Skin epidermis (tissue), 12 donors: ENCODE results near the gene PACRG.
"Not testable (repeated sequence)": the region's sequence is repeated elsewhere in the genome, so short reads cannot be mapped to it uniquely, and the experiment has no call there.

Experiments
- H3K27ac ChIP-seq, 21 experiments: fragments of 200-600 bp; sonication (generic) in 11 of 21; one replicate each; pipeline ENCODE4 v1.5.0; 2020; ENCODE audit warnings: mild to moderate bottlenecking in 3 of 21, inconsistent platforms in 2 of 21, moderate library complexity in 2 of 21
- H3K4me3 ChIP-seq, 7 experiments: fragments of 200-600 bp; sonication (generic) in 2 of 7; one replicate each; pipeline ENCODE4 v1.5.0; 2020; ENCODE audit warnings: inconsistent platforms in 2 of 7, mild to moderate bottlenecking in 2 of 7, moderate library complexity in 1 of 7

The PACRG gene

GRCh38 chr6:163310973-163311383 lies 583.2 kb downstream of the PACRG start:
- H3K27ac ChIP-seq, result no peak overlapping the region
- H3K4me3 ChIP-seq, result no peak overlapping the region

- H3K4me3 ChIP-seq, result no peak overlapping the region
- no peak overlapping the region for H3K27ac ChIP-seq
These were observed 584.1 kb downstream of the PACRG start for GRCh38 chr6:163311830-163312229.

- Histone ChIP-seq H3K27ac (no peak overlapping the region), H3K4me3 (no peak overlapping the region)
These were observed 585.8 kb downstream of the PACRG start for GRCh38 chr6:163313566-163313965.

- H3K4me3 ChIP-seq, result no peak overlapping the region
- H3K27ac ChIP-seq, result no peak overlapping the region
These were observed 586.2 kb downstream of the PACRG start for GRCh38 chr6:163313981-163314380.

GRCh38 chr6:163314791-163315470 lies 587.2 kb downstream of the PACRG start:
- no peak overlapping the region for H3K4me3 ChIP-seq
- H3K27ac ChIP-seq, result no peak overlapping the region

- not testable (repeated sequence) for H3K27ac ChIP-seq, H3K4me3 ChIP-seq
These were observed 589.2 kb downstream of the PACRG start for GRCh38 chr6:163316866-163317495.

GRCh38 chr6:163318071-163318786 lies 590.5 kb downstream of the PACRG start:
- Histone ChIP-seq H3K27ac (no peak overlapping the region), H3K4me3 (no peak overlapping the region)

GRCh38 chr6:163319609-163320366 lies 592.0 kb downstream of the PACRG start:
- Histone ChIP-seq H3K4me3 (no peak overlapping the region), H3K27ac (no peak overlapping the region)

- no peak overlapping the region for H3K4me3 ChIP-seq
- H3K27ac ChIP-seq, result no peak overlapping the region
These were observed 592.6 kb downstream of the PACRG start for GRCh38 chr6:163320402-163320801.

- Histone ChIP-seq H3K4me3 (no peak overlapping the region), H3K27ac (no peak overlapping the region)
These were observed 593.0 kb downstream of the PACRG start for GRCh38 chr6:163320804-163321203.

- Histone ChIP-seq H3K4me3 (no peak overlapping the region), H3K27ac (no peak overlapping the region)
These were observed 593.9 kb downstream of the PACRG start for GRCh38 chr6:163321717-163322116.

GRCh38 chr6:163323274-163323673 lies 595.5 kb downstream of the PACRG start:
- Histone ChIP-seq H3K4me3 (no peak overlapping the region), H3K27ac (no peak overlapping the region)

GRCh38 chr6:163323705-163324104 lies 595.9 kb downstream of the PACRG start:
- Histone ChIP-seq H3K4me3 (no peak overlapping the region), H3K27ac (no peak overlapping the region)

GRCh38 chr6:163324326-163324687 lies 596.5 kb downstream of the PACRG start:
- Histone ChIP-seq H3K4me3 (no peak overlapping the region), H3K27ac (peak overlapping the region in 2 of 21 experiments; percentile 44 to 55)

GRCh38 chr6:163324688-163325389 lies 597.1 kb downstream of the PACRG start:
- no peak overlapping the region for H3K4me3 ChIP-seq
- peak overlapping the region in 8 of 21 experiments; percentile 5 to 65 (median 28) for H3K27ac ChIP-seq

GRCh38 chr6:163325390-163325784 lies 597.6 kb downstream of the PACRG start:
- Histone ChIP-seq H3K4me3 (no peak overlapping the region), H3K27ac (peak overlapping the region in 6 of 21 experiments; percentile 5 to 65 (median 28))

GRCh38 chr6:163327165-163327880 lies 599.5 kb downstream of the PACRG start:
- H3K27ac ChIP-seq, result peak overlapping the region in 1 of 21 experiments; percentile 51

GRCh38 chr6:163327921-163328320 lies 600.1 kb downstream of the PACRG start:
- Histone ChIP-seq H3K27ac (peak overlapping the region in 1 of 21 experiments; percentile 51), H3K4me3 (no peak overlapping the region)

More at GRCh38 chr6:163327165-163327880, 599.5 kb downstream of the PACRG start:
- H3K4me3 ChIP-seq, result no peak overlapping the region

GRCh38 chr6:163328411-163328810 lies 600.6 kb downstream of the PACRG start:
- Histone ChIP-seq H3K27ac (no peak overlapping the region), H3K4me3 (no peak overlapping the region)
